Measurements from ENCODE around the gene CD34.

The CD34 gene

GRCh38 chr1:207836591-207837347 lies 74.2 kb downstream of the CD34 start:
- FAIRE-seq: no peak

GRCh38 chr1:207835958-207836357 lies 75.0 kb downstream of the CD34 start:
- DNase-seq (ENCODE audit: low spot score) (no peak), FAIRE-seq (no peak)

More at GRCh38 chr1:207836591-207837347, 74.2 kb downstream of the CD34 start:
- no peak for DNase-seq (ENCODE audit: low spot score)

DNA sequence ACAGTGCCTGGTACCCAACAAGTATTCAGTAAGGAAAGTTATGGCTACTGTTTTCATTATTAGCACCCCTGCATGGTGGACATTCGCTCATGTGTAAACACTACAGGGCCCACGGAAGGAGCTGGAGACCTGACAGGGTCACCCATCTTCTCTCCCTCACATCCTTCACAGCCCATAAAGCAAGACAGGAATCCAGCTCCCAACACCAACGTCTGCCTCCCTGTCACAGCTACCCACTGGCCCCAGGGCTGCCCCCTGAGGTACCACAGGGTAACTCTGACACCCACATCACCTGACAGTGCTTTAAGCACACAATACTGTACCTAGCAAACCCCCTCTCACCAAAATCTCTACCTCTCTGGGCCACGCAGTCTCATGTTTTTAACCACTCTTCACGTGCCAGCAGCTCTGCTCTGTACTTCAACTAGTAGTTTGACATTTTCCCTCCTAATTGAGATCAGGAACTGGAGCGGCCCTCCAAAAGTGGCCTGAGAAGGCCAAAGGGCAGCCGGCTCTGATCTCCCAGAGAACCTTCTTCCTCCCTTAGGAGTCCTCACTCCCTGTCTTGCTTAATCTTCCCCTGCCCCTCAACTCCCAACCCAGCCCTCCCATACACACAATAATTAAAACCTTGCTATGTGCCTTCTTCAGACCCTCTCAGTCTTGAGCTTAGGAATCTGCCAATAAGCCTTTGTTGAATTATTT lies 76.8 kb downstream of the CD34 start:
- no peak for FAIRE-seq
- no peak for DNase-seq (ENCODE audit: low spot score)

- FAIRE-seq: no peak
- DNase-seq (ENCODE audit: low spot score): no peak
Observed at GRCh38 chr1:207833381-207833780, 77.5 kb downstream of the CD34 start.

GRCh38 chr1:207832796-207833195 lies 78.1 kb downstream of the CD34 start:
- FAIRE-seq: no peak

DNA sequence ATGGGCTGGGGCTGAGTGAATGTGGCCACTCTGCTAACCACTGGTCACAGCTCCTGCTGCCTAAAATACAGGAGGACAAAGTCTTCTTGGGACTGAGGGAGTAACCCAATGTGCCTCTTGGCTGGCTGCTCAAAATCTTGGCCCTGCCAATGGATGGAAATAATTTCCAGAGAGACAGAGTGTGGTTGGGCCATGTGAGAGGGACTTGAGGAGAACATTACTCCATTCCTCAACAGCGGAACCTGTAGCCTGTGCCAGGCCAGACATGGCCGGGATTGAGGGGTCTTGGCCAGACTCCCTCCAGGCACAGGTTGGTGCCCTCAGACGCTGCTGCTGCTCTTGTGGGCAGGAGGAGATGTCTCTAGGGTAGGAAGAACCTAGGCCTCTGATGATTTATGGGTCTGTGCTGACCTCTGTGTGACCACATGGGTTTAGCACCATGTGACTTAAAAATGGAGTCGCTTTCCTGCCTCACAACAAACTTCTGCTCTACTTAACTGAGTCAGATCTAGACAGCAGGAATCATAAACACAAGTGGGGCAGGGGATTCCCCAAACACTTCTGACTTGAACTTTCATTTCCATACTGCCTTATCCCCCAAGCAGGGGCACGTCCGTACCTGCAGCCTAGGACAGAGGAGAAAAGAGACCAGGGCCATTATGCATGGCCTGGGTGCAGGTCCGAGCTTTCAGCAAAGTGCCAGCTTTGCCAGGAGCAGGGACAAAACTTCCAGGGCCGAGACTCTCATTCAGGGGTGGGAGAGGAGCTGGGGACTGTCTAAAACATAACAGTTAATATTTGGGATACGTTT lies 79.2 kb downstream of the CD34 start:
- no peak for FAIRE-seq
- no peak for DNase-seq (ENCODE audit: low spot score)

More at GRCh38 chr1:207832796-207833195, 78.1 kb downstream of the CD34 start:
- DNase-seq (ENCODE audit: low spot score): no peak
